Activated T-cell treated with anti-CD3 and anti-CD28 coated beads for 48 hours (primary cell): Measurements from ENCODE around the gene PVALEF.

ENCODE experiments used
- DNase-seq: peaks from one replicate; pipeline ENCODE4 v3.0.0-alpha.2; 2020; ENCODE audit warnings: low read depth

Gene PVALEF

DNA sequence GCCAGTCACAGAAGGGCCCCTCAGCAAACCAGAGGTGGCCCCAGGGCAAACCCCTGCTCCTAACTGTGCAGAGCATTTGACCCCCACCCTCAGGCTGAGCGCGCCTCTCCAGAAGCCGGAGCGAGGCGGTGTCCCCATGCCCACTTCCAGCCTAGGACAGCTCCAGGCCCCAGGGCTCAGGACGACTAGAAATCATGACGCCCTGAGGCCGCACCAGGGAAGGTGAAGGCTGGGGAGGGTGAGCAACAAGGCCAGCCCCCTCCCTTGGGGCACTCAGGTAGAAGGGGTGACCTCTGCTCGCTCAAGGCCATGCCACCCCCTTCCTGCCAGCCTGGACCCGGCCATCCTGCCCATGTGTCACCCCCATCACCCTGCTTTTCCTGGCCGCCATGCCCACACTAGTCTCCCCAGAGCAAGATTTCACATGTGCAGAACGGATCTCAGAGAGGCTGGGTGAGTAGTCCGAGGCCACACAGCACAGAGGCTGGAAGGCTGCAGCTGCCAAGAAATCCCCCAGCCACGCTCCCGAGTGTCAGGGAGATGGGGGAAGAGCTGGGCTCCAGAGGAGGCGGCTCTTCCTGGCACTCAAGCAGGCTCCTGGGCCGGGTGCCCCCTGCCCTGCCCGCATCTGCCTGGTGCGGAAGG, 2.1 kb upstream of the PVALEF start:
- DNase-seq: no peak

DNA sequence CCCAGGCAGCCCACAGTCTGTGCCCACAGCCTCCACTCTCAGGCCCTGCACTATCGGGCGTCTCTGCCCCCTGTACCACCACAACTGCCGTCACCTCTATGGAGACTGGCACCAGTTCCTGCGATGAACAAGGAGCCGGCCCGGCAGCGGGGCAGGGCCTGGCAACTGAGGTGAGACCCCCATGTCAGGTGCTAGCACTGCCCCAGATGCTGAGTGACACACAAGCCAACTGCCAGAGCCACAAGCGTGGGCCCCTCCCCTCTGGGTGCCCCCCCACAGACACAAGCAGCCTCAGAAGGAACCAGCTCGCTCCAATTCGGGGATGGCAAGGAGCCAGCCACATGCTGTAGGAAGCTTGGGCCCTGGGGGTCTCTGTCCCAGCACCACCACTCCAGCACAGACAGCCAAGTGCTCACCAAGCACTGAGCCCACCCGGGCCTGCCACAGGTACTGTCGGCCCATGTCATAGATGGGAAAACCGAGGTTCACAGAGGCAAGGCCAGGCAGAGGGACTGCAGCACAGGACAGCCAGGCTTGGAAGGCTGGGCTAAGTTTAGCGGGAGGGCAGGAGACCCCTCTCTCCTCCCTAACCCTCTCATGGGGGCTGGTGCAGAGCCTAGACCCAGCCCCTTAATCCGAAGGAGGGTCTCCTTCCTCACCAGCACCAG, 1.5 kb upstream of the PVALEF start:
- DNase-seq: no peak

DNA sequence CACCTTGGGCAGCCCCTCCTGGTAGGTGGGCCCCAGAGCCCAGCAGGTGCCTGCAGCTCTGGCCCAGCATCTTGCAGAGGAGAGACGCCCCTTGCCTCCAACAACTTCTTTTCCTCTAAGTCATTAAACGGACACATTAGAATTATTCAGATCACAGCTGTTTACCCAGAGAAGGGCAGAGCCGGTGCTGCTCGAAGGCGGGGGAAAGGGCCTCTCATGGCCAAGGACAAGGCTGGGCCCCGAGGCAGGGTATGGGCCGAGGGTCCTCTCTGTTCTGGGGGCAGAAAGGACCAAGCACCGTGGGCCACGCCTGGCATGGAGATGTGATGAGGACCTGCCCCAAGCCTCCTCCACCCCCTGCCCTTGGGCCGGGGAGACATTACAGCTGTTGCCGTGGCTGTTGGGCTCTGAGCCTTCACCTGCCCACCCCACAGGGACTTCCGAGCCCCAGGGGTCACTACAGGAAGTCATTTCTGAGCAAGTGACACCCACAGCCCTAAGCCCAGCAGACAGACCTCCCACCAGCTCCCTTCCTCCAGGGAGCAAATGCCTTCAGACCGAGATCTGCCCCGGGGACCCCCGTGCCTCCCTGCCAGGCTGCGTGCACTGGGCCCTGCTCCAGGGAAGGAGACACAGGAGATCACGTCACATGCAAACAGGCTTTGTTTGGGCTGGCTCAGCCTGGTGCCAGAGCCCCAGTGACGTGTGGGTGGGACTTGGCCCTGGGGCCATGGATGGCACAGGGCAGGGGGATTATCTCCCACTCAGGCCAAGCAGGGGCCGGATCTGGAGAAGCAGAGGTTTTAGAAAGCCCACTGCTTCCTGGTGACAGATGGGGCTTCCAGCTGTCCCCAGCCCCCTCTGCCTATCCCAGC, 699 bp upstream of the PVALEF start:
- DNase-seq: no peak

DNA sequence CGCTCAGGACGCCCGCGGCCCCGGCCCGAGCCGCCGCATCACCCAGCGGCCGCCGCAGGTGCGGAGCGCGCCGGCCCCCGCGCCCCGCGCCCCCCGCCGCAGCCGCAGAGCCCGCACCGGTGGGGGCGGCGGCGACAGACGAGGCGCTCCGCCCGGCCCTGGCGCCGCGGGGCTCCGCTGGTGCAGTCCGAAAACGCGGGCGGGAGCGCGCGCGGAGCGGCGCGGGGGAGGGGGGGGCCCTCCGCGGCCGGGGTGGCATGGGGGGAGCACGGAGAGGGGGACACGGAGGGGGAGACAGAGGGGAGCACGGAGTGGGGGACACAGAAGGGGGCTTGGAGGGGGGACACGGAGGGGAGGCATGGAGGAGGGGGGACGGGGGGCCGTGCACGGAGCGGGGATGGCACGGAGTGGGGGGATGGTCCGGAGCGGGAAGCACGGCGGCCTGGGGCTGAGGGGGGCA, 756 bp downstream of the PVALEF start, which contains the start of gene AATK:
AATK (minus strand) TSS at position 189 of the 460 bp plus-strand sequence. CDS start 229 bp downstream, outside the sequence.
- DNase-seq: no peak

DNA sequence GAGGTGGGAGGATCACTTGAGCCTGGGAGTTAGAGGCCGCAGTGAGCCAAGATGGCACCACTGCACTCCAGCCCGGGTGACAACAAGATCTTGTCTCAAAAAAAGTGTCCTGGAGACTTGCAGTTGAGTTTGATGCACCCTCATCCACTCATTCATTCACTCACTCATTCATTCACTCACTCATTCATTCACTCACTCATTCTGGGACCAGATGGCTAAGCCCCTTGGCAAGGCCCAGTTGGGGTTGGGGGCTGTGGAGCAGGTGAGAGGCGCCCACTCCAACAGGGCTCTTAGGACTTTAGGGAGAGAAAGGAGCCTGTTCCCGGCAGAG, 1.9 kb downstream of the PVALEF start:
- no peak for DNase-seq

DNA sequence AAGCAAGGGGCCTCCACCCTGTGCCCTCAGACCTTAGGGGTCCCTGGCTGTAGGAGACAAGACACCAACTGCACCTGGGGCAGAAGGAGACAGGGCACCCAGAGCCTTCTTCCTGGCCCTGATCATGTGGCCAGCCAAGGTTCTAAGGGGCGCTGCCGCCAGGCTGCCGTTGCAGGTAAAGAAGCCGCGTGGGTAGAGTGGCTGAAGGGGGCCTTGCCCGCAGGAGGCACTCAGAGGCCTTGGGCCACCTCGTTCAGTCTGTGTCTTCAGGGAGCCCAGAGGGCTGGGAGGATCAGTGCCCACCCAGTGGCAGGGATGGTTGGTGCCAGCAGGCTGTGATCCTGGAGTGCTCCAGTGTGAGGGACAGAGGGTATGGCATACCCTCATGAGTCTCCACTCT, 2.3 kb downstream of the PVALEF start:
- DNase-seq: no peak

DNA sequence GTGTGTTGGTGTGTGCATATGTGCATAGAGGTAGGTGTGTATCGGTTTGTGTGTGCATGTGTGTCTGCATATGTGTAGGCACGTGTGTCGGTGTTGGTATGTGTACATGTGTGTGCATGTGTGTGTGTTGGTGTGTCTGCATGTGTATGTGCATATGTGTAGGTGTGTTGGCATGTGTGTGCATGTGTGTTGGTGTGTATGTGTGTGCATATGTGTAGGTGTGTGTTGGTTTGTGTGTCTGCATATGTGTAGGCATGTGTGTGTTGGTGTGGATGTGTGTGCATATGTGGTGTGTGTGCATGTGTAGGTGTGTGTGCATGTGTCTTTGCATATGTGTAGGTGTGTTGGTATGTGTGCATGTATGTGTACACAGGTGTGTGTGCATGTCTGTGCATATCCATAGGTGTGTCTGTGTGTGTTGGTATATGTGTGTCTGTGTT, 4.6 kb downstream of the PVALEF start:
- DNase-seq: no peak

DNA sequence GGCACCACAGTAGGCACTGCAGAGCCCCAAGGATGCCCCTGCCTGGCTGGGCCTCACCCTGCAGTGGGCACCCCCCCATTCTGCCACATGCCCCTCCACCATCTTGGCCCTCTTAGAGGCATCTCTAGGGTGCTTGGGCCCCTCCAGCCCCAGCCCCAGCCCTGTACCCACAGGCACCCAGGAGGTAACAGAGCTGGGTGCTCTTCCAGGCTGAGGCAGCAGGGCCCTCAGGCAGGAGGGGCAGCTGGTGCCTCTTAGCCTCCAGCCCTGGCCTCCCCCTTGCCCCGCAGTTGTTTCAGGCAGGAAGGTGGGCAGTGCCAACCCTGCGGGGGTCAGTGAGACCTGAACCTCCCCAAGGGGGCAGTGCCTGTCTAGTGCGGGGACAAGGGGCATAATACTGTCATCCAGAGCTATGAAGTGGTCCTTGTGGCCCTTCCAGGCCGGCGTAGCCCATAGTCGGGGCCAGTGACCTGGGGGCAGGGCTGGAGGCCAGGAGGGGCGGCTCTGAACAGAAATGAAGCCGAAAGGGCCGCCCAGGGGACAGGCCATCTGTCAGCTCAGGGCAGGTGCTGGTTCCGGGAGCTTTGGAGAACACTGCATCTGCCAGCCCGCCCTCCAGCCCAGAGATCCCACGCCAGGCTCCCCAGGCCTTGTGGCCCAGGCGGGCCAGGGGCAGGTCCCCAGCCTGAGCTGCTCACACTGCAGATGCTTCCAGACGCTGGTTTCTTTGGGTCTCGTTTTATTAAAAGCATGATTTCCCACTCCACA, 5.6 kb downstream of the PVALEF start:
- DNase-seq: no peak

DNA sequence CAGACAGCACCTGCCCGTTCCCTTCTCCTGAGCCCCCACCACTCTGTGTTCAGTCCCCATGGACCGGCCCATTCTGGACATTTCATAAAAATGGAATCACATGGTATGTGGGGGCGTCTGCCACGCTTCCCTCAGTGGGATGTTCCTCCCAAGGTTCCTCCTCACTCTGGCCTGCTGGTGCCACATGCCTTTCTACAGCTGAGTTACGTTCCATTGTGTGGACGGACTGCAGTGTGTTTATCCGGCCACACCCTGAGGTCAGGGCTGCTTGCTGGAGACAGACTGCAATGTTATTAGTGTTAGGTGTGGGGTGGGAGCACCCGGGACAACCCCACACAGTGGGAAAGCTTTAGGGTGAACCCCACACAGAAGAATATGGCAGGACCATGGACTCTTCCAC, 6.6 kb downstream of the PVALEF start:
- no peak for DNase-seq

DNA sequence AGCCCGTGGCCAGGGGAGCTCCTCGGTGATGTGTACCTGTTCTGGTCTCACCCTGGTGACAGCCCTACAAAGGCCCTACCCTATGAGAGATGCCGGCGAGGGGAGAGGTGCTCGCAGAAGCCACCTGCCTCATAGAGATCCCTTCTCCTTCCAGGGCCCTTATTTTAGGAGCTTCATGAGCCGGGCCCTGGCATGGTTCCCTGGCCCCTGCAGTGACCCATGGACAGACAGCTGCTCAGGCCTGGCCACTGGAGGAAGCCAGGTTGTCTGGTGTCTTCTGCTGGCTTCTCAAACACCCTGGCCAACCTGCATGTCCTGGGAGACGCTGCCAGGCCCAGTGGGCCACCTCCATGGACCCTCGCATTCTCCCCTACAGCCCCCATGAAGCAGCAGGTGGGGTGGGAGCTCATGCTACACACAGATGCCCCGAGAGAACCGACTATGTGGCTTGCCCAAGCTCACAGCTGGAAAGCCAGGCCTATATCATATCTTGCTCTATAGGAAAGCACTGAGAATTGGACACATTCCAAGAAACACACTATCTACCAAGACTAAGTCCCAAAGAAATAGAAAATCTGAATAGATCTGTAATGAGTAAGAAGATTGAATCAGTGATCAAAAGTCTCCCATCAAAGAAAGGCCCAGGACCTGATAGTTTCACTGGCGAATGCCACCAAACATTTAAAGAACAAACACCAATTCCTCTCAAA, 7.9 kb downstream of the PVALEF start:
- DNase-seq: no peak

DNA sequence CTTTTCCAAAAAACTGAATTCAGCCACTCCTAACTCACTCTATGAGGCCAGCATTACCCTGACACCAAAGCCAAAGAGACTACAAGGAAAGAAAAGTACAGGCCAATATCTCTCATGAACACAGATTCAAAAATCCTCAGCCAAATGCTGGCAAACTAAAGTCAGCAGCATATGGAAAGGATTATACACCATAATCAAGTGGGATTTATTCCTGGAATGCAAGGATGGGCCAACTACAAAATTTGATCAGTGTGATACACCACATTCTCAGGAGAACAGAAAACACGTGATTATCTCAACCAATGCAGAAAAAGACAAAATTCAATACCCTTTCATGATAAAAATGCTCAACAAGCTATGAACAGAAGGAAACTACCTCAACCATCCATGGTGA, 8.5 kb downstream of the PVALEF start:
- no peak for DNase-seq

DNA sequence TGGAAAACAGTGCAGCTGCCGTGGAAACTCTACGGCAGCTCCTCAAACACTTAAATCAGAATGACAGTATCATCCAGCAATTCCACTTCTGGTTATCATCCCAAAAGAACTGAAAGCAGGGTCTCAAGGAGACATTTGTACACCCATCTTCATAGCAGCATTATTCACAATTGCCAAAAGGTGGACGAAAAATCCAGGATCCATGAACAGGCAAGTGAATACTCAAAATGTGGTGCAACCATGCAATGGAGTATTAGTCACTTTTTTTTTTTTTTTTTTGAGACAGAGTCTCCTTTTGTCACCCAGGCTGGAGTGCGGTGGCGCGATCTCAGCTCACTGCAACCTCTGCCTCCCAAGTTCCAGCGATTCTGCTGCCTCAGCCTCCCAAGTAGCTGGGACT, 11.4 kb downstream of the PVALEF start:
- DNase-seq: no peak

DNA sequence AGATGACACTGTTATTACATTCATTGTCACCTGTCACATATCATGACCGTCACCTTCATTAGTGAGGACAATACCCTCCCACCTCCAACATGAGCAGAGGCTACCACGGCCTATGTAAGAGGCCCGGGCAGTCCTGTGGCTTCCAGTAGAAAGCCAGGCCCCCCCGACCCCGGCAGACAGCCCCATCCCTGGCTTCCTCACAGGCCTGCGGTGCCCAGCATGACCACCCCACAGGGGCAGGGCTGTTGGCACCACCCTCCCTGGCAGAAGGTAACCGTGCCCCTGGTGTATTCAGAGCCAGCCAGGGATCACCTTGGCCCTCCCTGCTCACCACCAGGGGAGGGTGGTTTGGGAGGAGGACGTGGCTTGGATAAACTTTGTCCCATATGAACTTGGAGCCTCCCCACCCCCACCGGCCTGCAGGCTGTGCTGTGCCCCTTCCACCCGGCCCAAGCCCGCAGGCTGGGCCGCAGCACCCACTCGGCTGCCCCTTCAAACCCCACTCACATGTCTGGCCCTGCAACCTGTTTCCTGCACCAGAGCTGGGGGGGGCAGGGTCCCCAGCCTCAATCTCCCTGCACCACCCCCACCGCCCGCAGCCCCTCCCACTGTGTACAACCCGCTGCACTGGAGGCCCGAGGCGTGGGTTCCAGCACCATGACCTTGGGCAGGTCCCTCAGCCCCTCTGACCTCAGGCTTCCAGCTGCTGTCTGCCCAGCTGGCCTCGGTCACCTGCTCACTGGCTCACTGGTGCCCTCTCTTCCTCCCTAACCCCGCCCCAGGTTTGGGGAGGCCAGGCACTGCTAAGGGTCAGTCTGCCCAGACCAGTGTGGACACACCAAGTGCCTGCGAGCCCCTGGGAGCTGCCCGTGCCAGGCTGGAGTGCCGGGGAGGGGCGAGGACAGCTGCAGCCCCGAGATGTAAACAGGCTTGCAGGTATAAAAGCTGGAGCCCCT, 13.1 kb downstream of the PVALEF start:
- no peak for DNase-seq

DNA sequence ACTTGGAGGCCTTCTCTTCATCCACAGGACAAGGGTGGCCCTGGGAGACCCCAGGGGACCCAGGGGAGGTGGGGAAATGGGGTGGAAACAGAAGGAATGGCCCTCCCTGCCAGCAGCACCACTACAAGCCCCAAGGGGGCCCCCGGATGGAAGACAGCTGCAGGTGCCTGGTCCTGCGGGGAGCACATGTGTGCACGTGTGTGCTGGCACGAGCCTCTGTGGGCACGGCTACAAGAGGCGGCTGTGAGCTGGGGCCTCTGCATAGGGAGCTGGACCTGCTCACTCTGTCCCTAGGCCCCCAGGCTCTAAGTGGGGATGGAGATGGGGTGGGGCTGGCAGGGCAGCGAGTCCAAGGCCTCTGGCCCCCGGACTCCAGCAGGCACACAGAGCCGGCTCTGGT, 13.9 kb downstream of the PVALEF start:
- no peak for DNase-seq

DNA sequence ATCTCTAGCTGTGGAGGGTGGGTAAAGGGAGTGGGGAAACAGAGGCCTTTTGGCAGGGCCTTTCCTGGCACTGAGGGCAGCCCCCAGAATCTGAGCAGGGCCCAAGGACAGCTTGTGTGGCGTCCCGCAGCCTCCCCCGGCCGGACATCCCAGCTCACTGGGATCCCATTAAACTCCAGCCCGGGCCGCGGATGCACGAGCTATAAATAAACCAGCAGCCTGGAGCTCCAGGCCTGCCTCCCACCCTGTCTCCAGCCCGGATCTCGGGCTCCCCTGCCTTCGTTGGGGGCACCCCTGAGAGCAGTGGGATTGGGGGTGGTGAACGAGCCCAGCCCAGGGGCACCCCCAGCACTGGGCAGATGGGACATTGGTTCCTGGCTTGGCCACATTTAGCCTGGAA, 14.6 kb downstream of the PVALEF start:
- DNase-seq: no peak

DNA sequence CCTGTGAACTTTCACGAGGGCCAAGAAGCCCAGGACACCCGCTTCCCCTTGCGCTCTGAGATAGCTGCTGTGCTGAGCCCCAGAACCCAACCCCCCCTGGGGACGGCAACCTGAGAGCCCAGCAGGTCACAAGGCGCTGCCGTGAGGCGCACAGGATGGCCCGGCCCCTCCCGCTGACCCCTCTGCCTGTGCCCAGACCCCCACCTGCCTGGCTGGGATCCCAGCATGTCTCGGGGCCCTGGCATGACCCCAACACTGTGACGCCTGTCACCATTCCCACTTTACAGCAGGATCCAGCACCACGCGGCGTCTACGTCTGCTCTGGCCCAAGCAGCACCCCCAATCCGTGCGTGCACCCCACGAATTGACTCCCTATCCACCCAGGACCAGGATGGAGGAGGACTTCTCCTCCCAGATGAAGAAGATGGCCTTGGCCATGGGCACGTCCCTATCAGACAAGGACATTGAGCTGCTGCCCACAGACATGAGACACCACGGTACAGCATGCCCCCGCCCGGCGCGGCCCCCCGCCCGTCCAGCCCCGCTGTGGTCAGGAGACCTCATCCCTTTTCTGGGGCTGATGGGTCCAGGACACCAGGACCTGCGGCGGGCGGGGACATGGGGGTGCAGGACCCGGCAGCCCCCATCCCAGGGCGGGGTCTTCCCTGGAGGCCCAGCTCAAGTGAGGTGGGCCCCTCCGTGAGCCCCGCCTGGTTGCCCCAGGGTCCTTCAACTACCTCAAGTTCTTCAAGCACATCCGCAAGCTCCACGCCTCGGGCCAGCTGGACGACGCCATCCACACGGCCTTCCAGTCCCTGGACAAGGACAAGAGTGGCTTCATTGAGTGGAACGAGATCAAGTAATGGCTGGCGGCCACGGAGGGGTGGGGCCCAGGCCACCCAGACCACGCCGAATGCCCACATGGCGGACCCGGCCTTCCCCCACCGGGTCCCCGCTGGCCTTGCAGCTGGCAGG, 15.8 kb downstream of the PVALEF start:
- DNase-seq: no peak

DNA sequence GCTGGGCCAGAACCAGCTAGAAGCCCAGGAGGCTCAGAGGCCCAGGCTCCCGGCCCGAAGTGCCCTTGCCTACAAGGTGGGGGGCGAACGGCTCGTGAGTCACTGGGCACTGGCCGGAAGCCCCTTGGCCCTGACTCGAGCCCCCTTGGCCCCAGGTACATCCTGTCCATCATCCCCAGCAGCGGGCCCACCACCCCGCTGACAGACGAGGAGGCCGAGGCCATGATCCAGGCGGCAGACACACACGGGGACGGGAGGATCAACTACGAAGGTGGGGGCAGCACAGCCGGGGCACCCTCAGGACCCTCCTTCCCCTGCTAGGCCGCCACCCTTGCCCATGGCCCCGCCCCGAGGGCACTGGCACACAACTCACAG, 16.5 kb downstream of the PVALEF start:
- DNase-seq: no peak

DNA sequence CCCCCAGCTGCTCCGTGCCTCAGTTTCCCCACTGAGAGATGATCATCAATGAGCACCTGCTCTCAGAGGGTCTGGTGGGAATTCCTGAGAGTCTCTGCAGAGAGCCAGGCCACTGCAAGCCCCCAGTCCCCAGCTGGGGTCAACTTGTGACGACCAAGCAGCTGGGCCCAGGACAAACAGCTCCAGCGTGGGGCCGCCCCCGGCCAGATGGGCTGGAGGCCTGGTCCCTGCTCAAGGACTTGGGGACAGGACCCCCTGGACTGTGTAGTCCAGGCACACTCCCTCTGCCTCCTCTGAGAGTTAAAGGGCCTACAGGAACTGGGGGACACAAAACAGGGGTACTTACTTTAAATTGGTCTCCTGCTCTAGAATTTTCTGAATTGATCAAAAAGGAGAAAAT, 17.3 kb downstream of the PVALEF start:
- no peak for DNase-seq

DNA sequence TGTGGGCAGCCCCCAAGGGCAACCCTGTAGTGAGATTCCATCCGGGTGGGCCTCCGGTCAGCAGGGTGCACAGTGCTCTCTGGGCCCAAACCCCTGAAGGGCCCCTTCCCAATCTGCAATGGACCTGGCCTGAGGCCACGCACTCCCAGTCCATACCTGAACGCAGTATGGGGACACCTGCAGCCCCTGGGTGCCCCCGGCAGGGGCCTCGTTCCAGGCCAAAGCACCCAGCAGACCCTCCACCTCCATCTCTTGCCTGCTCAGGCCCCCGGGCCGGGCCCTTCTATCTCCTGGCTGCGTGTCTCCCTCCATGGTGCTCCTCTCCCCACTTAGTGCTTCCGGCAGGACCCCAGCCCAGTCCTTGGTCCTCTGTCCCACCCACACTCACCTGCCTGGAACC, 18.0 kb downstream of the PVALEF start:
- no peak for DNase-seq
